Keratinocyte (primary cell): ENCODE measurements around the gene TRIM29. TPM values are rescaled to one million over a fixed set of nuclear protein-coding genes. Genes with fewer than 3 reads are reported as not detected.

Experiments
- DNase-seq: peaks from one replicate; pipeline ENCODE4 v3.0.0-alpha.2; 2011; ENCODE audit warnings: low read depth, missing footprints, low spot score
- FAIRE-seq: peaks from 2 replicates; lab custom pipeline; 2011; peaks lifted over from hg19 to GRCh38; lab: Jason Lieb, UNC
- H2AFZ ChIP-seq: 2 replicates; pipeline ENCODE4 v1.6.0; 2012; ENCODE audit warnings: low read length, control low read depth, inconsistent platforms; ENCODE audit not compliant: control insufficient read depth
- H3K27ac ChIP-seq: 2 replicates; pipeline ENCODE4 v1.5.1; 2011; ENCODE audit warnings: low read length; ENCODE audit not compliant: control insufficient read depth, insufficient read depth
- H3K27me3 ChIP-seq: 3 replicates; pipeline ENCODE4 v1.6.0; 2011; ENCODE audit warnings: low read length; ENCODE audit not compliant: control insufficient read depth, insufficient read depth; ENCODE audit errors: extremely low read depth
- H3K36me3 ChIP-seq, 2 experiments: 2 replicates in 1 of 2; 3 replicates in 1 of 2; pipeline ENCODE4 v1.5.1; 2011; ENCODE audit warnings: low read length in 2 of 2, mild to moderate bottlenecking in 1 of 2; ENCODE audit not compliant: control insufficient read depth in 2 of 2, insufficient read depth in 2 of 2; ENCODE audit errors: extremely low read depth in 1 of 2
- H3K4me1 ChIP-seq: 3 replicates; pipeline ENCODE4 v1.5.1; 2011; ENCODE audit warnings: low read length; ENCODE audit not compliant: control insufficient read depth, insufficient read depth; ENCODE audit errors: extremely low read depth
- H3K4me2 ChIP-seq: 3 replicates; pipeline ENCODE4 v1.6.0; 2011; ENCODE audit warnings: low read depth, low read length; ENCODE audit not compliant: control insufficient read depth, insufficient read depth; ENCODE audit errors: extremely low read depth
- H3K4me3 ChIP-seq, 3 experiments: fragments of 200-600 bp in 1 of 3; sonication (generic) in 1 of 3; 2 replicates in 2 of 3; 3 replicates in 1 of 3; pipeline ENCODE4 v1.5.1; 2011 to 2016; ENCODE audit warnings: low read length in 3 of 3, mild to moderate bottlenecking in 3 of 3, control low read depth in 2 of 3, inconsistent platforms in 1 of 3, low read depth in 1 of 3, mixed read lengths in 1 of 3, mixed run types in 1 of 3, moderate library complexity in 1 of 3; ENCODE audit not compliant: control insufficient read depth in 2 of 3, insufficient read depth in 2 of 3; ENCODE audit errors: extremely low read depth in 1 of 3
- H3K79me2 ChIP-seq: 2 replicates; pipeline ENCODE4 v1.6.0; 2012; ENCODE audit warnings: low read length; ENCODE audit not compliant: control insufficient read depth, insufficient read depth
- H3K9ac ChIP-seq: 3 replicates; pipeline ENCODE4 v1.6.0; 2011; ENCODE audit warnings: low read length; ENCODE audit not compliant: control insufficient read depth, insufficient read depth; ENCODE audit errors: extremely low read depth
- H3K9me1 ChIP-seq: 3 replicates; pipeline ENCODE4 v1.6.0; 2011; ENCODE audit warnings: low read length; ENCODE audit not compliant: control insufficient read depth, insufficient read depth; ENCODE audit errors: extremely low read depth
- H3K9me3 ChIP-seq: 2 replicates; pipeline ENCODE4 v1.5.1; 2012; ENCODE audit warnings: low read depth, low read length; ENCODE audit not compliant: control insufficient read depth
- H4K20me1 ChIP-seq: 3 replicates; pipeline ENCODE4 v1.6.0; 2011; ENCODE audit warnings: low read length; ENCODE audit not compliant: control insufficient read depth, insufficient read depth; ENCODE audit errors: extremely low read depth
- CTCF ChIP-seq, 3 experiments: IDR thresholded peaks in 1 of 3; conservative IDR thresholded peaks in 1 of 3; optimal IDR thresholded peaks in 1 of 3; 2 replicates in 2 of 3; 3 replicates in 1 of 3; pipeline versions ENCODE3 to v1.5.1; 2011; ENCODE audit warnings: low read length in 3 of 3, mild to moderate bottlenecking in 3 of 3, moderate library complexity in 2 of 3, control low read depth in 1 of 3, inconsistent platforms in 1 of 3; ENCODE audit not compliant: insufficient read depth in 2 of 3; ENCODE audit errors: extremely low read depth in 1 of 3
- EZH2 ChIP-seq: IDR thresholded peaks from one replicate; pipeline ENCODE4 v1.6.1; 2012; ENCODE audit warnings: inconsistent platforms, mild to moderate bottlenecking, low read length, moderate library complexity
- dilution Hi-C: fragments of 300-500 bp; cut with MboI; formaldehyde crosslinking; loops from one replicate; pipeline ENCODE4 v1.7.0; 2020; ENCODE audit warnings: low sequenced_read_pairs; ENCODE audit not compliant: extremely low pct_ligation_motif_present
- polyA plus RNA-seq, 5 experiments: library from polyadenylated mRNA; depleted of rRNA in 3 of 5; stranded (reverse) in 3 of 5; stranded (forward) in 1 of 5; unstranded in 1 of 5; fragments of >200 nt; gene quantifications; 1 replicate in 1 of 5; 2 replicates in 3 of 5; 3 replicates in 1 of 5; pipeline versions ENCODE4 v1.2.1 to v1.2.3, GENCODE V29; 2011 to 2012; ENCODE audit warnings: missing spikeins in 2 of 5, low read depth in 1 of 5, low replicate concordance in 1 of 5

The TRIM29 gene
- polyA plus RNA-seq, 1 donor (not counting 4 experiments of a cell fraction or from before 2014, with no cell fraction given) = 463 TPM

- Histone ChIP-seq H3K9me3 (no peaks in the 10 kb centered on the region), H3K9me1 (no peaks in the 10 kb centered on the region), H3K27ac (no peak overlapping the region), H3K36me3 (no peaks in the 10 kb centered on the region), H2AFZ (no peak overlapping the region), H3K4me3 (no peak overlapping the region), H4K20me1 (peaks cover 3% of the 10 kb centered on the region), H3K79me2 (no peaks in the 10 kb centered on the region), H3K27me3 (peaks cover 45% of the 10 kb centered on the region), H3K4me2 (no peak overlapping the region), H3K9ac (no peak overlapping the region), H3K4me1 (peaks cover 7% of the 10 kb centered on the region)
- FAIRE-seq (no peak), DNase-seq (no peak)
- dilution Hi-C loops = no loop called here
- TF ChIP-seq EZH2 (no peak), CTCF (optimal IDR thresholded peaks at IDR 0.05 in 1 of 3, IDR thresholded peaks at IDR 0.05 in 1 of 3, conservative IDR thresholded peaks at IDR 0.05 in 1 of 3; ENCODE audit: extremely low read depth in 1 of 3, insufficient read depth in 2 of 3, low read length in 3 of 3) (no peak)
Observed at GRCh38 chr11:120173807-120174206, 35.9 kb upstream of the TRIM29 start.

GRCh38 chr11:120173019-120173705, 35.2 kb upstream of the TRIM29 start:
- no peak for DNase-seq
- Histone ChIP-seq H3K4me2 (no peak overlapping the region), H3K27me3 (peaks cover 48% of the 10 kb centered on the region), H3K36me3 (no peaks in the 10 kb centered on the region), H3K27ac (no peak overlapping the region), H3K9me1 (no peaks in the 10 kb centered on the region), H3K9me3 (no peaks in the 10 kb centered on the region), H3K4me1 (peaks cover 13% of the 10 kb centered on the region), H2AFZ (no peak overlapping the region), H3K9ac (no peak overlapping the region), H3K79me2 (no peaks in the 10 kb centered on the region), H4K20me1 (peaks cover 3% of the 10 kb centered on the region), H3K4me3 (no peak overlapping the region)
- TF ChIP-seq CTCF (optimal IDR thresholded peaks at IDR 0.05 in 1 of 3, IDR thresholded peaks at IDR 0.05 in 1 of 3, conservative IDR thresholded peaks at IDR 0.05 in 1 of 3; ENCODE audit: extremely low read depth in 1 of 3, insufficient read depth in 2 of 3, low read length in 3 of 3) (no peak), EZH2 (no peak)
- no peak for FAIRE-seq
- dilution Hi-C loops = no loop called here
